GM10266 (cell line): ENCODE measurements around the gene CCDC81.

Source experiments
- DNase-seq: peaks from one replicate; pipeline ENCODE4 v3.0.0; 2012; ENCODE audit errors: extremely low spot score
- TF ChIP-seq, protein P1 (sequence below): IDR thresholded peaks from 2 replicates; pipeline ENCODE4 v1.5.1; 2012; ENCODE audit warnings: mild to moderate bottlenecking, low read depth; ENCODE audit not compliant: control insufficient read depth, insufficient read depth; ENCODE audit errors: missing control alignments

Gene CCDC81

DNA sequence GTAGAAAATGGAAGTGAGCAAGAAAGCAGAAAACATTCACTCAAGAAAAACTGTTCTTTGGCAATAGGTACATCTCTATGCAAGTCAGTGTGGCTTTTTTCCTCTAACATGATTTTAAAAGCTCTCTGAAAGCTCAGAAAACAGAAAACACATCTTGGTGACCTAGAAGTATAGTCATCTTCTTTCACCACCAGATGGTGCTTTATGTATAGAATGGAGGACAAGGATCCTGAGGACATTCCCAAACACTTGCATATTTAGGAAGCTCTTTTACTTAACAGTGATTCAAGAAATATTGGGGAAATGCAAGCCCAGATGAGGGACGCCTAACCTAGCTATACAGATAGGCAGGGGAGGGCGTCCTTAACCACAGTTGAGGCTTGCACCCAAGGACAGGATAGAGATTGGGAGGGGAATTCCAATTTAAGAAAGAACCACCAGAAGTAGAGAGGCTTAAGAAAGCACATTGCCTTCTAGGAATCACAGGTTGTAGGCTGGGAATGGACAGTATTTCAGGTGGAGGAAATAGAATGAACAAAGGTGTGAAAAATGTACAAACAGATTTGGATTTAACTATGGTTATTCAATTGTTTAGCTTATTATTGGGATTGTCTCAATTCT, 13.8 kb upstream of the CCDC81 start:
- peak; percentile 13 for DNase-seq
- TF ChIP-seq, protein P1, sequence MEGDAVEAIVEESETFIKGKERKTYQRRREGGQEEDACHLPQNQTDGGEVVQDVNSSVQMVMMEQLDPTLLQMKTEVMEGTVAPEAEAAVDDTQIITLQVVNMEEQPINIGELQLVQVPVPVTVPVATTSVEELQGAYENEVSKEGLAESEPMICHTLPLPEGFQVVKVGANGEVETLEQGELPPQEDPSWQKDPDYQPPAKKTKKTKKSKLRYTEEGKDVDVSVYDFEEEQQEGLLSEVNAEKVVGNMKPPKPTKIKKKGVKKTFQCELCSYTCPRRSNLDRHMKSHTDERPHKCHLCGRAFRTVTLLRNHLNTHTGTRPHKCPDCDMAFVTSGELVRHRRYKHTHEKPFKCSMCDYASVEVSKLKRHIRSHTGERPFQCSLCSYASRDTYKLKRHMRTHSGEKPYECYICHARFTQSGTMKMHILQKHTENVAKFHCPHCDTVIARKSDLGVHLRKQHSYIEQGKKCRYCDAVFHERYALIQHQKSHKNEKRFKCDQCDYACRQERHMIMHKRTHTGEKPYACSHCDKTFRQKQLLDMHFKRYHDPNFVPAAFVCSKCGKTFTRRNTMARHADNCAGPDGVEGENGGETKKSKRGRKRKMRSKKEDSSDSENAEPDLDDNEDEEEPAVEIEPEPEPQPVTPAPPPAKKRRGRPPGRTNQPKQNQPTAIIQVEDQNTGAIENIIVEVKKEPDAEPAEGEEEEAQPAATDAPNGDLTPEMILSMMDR: peak; percentile 0

DNA sequence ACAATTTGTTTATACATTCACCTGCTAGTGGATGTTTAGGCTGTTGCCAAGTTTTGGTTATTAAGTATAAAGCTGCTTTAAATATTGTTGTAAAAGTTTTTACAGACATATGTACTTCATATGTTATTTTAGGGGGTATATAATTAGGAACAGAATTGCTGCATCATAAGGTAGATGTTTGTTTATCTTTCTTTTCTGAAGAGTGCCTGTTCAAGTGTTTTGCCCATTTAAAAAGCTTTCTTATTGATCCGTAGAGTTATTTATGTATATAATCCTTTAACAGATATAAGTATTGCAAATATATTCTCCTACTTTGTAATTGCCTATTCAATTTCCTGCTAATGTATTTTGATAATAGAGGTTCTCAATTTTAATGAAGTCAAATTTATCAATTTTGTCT, 11.3 kb upstream of the CCDC81 start:
- DNase-seq: no peak
- TF ChIP-seq, protein P1: no peak

DNA sequence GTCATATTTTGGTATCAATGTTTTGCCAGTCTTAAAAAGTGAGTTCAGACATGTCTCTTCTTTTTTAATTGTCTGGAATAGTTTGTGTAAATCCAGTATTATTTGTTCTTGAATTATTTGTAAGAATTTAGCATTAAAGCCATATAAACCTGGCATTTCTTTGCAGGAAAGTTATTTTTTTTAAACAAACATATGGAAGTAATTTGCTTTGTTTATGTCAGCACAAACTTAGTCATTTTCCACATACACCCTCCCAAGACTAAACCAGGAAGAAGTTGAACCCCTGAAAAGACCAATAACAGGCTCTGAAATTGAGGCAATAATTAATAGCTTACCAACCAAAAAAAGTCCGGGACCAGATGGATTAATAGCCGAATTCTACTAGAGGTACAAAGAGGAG, 9.1 kb upstream of the CCDC81 start:
- TF ChIP-seq, protein P1: no peak
- no peak for DNase-seq

DNA sequence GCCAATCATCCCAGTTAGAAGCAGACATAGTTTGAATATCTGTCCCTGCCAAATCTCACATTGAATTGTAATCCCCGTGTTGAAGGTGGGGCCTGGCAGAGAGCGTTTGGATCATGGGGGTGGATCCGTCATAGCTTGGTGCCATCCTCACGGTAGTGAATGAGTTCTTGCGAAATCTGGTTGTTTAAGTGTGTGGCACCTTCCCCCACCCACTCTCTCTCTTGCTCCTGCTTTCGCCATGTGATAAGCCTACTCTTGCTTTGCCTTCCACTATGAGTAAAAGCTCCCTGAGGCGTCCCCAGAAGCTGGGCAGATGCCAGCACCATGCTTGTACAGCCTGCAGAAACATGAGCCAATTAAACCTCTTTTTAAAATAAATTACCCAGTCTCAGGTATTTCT, 5.0 kb upstream of the CCDC81 start:
- no peak for DNase-seq
- TF ChIP-seq, protein P1: no peak

DNA sequence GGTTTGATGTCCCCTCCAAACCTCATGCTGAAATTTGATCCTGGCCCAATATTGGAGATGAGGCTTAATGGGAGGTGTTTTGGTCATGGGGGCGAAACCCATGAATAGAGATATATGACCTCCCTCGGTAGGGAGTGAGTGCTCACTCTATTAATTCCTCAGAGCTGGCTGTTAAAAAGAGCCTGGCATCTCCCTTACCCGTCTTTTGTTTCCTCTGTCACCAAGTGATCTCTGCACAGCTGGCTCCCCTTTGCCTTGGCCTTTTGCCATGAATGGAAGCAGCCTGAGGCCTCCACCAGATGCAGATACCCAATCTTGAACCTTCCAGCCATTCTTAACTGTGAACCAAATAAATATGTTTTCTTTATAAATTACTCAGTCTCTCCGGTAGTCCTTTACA, 4.5 kb upstream of the CCDC81 start:
- DNase-seq: no peak
- TF ChIP-seq, protein P1: no peak

DNA sequence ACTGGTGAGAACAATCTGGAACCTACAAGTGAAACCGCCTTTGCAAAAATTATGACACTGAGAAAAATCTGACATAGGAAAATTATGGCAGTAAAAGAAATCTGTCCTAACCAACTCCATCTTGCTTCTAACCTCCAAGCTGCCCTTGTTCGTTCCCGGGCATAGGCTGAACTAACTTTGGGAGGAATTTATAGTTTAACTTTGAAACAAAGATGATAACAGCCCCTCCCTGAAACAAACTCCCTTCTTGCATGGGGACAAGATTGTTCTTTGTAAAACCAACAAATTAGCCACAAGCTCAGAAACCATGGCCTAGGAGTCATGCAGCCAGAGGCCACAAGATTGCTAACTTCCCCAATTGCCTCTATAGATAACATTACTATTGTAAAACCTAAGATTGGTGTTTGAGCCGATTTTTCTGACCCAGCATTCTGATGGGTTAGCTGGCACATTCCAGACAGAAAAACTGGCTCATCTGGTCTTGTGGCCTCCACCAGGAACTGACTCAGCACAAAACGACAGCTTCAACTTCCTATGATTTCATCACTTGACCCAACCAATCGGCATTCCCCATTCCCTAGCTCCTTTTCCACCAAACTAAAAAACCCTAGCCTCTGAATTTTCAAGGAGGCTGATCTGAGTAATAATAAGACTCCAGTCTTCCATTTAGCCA, 3.6 kb upstream of the CCDC81 start:
- TF ChIP-seq, protein P1: no peak
- DNase-seq: no peak

DNA sequence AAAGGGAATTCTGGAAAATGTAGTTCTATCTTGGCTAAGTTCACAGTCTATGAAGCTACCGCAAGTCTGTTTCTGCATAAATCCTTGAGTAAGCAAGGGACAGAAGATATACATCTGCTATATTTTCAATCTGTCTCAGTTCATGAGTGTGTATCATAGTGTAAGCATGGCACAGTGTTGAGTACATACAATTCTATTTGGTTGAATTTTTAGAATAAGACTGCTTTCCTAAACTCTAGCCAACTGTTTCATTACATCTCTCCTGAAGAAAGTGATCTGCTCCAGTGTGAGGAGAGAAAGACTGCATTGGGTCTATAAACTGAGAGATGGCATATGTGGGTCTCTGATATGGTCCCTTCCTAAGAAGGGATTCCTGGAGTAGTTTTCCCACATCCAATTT, 2.6 kb upstream of the CCDC81 start:
- DNase-seq: no peak
- TF ChIP-seq, protein P1: no peak
